ENCODE data around the gene PYGB.

The PYGB gene

DNA sequence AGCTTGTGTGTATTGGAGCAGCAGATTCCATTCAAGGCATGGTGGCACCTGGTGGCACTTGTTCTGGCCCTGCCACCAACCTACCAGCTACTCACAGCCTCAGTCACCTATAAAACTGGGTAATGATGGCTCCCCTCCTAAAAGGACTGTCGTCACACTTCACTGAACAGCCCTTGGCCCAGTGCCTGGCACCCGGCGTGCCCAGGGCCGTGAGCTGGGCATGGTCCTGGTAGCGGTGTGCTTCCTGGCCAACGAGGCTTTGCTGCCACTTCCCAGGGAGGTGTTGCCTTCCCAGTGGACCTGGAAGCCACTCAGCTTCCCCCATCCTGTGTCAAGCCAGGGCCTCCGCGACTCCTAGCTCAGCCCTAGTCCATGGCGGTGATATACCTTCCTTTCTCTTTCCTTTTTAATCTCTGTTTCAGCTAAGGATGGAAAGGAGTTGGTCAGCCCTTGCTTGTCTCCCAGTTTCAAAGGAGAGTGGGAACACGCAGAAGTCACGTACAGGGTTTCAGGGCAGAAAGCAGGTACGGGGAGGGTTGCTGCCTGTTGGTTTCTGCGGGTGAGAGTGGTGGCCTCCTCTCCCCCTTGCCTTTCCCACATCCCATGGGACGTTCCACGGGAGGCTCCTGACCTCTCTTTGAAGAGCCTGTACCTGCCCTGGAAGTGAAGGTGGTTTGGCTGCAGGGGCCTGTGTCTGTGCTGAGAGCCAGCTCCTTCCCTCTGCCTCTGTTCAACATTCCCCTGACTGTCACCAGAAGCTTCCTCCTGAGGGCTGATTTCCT is 26.9 kb upstream of the PYGB start:
- no peak for DNase-seq (ENCODE audit: insufficient read length, low spot score)
- FAIRE-seq, result no peak
- TF ChIP-seq CTCF (IDR thresholded peaks at IDR 0.05; ENCODE audit: insufficient read depth, missing control alignments), result no peak

DNA sequence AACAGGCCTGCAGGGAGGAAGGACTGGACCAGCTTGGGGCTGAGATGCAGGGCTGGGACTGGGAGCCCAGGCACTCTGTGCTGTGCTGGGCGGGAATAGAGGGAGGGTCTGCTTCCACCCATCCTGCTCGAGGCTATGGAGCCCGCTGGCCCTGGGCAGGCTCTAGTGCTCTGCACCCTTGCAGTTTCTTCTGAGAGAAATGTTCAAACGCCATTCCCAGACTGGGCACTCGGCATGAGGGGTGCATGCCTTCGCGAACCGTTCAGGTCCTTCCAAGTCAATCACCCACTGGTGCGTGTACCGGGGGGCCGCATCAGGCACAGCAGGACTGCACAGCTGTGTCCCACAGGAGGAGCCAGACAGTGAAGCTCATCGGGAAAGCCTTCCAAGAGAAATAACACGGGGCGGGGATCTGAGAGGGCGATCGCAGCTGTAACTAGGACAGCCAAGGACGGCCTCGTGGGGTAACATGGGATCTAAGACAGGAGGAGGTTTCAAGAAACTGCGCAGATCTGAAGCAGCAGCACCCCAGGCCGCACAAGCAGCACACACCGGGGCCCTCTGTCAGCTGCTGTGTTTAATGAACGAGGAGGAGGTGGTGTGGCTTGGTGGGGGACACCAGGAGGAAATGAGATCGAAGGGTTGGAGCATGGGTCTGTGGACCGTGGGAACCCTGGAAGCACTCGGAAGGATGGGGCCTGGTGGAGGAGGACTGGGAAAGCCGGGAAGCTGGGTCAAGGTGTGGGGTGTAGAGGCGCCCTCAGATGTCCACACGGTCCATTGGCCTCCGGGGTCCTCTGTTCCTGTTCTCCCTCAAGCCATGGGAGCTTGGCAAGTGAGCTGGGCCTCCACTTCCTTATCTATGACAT is 26.1 kb upstream of the PYGB start:
- FAIRE-seq (no peak), DNase-seq (ENCODE audit: insufficient read length, low spot score) (no peak)
- TF ChIP-seq CTCF (IDR thresholded peaks at IDR 0.05; ENCODE audit: insufficient read depth, missing control alignments), result no peak

DNA sequence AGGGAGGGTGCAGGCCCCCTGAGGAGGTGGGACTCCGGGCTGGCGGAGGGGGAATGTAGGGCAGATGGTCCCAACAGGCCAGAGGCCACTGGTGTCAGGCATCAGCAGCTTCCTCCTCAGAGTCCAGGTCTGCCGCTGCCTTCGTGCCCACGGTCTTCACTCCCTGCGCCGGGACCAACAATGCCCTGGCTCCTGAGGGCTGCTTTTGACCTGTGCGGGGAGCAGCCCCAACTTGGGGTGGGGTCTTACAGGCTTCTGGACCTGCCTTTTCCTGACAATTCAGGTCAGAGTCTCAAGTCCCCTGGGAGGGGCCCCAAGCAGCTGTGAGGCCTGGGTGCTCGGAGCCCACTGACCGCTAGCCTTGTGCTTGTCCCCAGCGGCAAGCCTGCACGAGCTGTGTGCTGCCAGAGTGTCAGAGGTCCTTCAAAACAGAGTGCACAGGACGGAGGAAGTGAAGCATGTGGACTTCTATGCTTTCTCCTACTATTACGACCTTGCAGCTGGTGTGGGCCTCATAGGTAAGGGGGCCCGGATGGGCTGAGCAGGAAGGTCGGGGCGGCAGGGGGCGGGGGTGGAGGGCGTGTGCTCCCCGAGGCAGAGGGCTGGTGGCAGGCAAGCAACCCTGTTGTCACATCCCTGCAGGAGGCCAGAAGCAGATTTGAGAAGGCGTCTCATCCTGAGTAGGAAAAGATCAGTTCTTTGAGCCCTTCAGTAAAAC is 25.3 kb upstream of the PYGB start:
- TF ChIP-seq CTCF (IDR thresholded peaks at IDR 0.05; ENCODE audit: insufficient read depth, missing control alignments), result no peak
- no peak for FAIRE-seq
- no peak for DNase-seq (ENCODE audit: insufficient read length, low spot score)

DNA sequence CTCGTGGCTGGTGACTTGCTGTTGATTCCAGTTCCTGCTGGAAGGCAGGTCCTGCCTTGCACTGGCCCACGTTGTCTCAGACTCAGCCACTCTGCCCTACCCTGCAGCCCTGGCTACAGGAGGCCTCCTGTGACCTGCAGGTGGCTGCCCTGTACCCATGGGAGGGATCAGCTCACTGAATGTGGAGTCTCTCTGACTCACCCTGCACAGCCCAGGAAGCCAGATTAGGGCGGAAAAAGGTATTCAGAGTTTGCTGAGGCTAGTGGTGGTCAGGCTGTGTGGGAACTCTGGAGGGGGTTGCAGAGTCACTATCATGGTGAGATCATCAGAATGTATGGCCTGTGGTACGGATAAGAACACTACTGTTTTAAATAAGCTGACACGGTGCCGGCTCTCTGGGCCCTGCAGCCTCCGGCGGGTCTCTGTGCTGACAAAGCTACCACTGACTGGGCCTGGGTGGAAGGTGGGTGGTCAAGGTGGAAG is 24.7 kb upstream of the PYGB start:
- DNase-seq (ENCODE audit: insufficient read length, low spot score) (no peak), FAIRE-seq (no peak)
- TF ChIP-seq CTCF (IDR thresholded peaks at IDR 0.05; ENCODE audit: insufficient read depth, missing control alignments), result no peak

- DNase-seq (ENCODE audit: insufficient read length, low spot score) (no peak), FAIRE-seq (no peak)
- TF ChIP-seq CTCF (IDR thresholded peaks at IDR 0.05; ENCODE audit: insufficient read depth, missing control alignments), result no peak
Observed at GRCh38 chr20:25223765-25224720, 23.8 kb upstream of the PYGB start.

DNA sequence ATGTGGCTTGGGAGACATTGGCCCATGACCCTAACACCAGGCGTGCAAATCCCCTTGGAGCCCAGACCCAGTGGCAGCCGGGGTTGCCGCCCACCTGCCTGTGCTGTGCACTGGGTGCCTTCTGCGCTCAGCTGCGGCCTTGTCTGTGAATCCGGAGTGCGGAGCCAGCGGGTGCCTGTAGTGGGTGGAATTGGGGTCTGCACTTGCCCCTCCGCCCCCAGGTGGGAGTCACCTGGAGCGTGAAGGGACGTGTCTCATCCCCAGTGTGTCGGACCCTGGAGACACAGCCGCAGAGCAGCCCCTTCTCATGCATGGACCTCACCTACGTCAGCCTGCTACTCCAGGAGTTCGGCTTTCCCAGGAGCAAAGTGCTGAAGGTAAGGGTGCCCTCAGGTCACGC is 22.9 kb upstream of the PYGB start:
- no peak for DNase-seq (ENCODE audit: insufficient read length, low spot score)
- no peak for FAIRE-seq
- no peak for TF ChIP-seq CTCF (IDR thresholded peaks at IDR 0.05; ENCODE audit: insufficient read depth, missing control alignments)
